ENCODE results near the gene RPS15.

DNA sequence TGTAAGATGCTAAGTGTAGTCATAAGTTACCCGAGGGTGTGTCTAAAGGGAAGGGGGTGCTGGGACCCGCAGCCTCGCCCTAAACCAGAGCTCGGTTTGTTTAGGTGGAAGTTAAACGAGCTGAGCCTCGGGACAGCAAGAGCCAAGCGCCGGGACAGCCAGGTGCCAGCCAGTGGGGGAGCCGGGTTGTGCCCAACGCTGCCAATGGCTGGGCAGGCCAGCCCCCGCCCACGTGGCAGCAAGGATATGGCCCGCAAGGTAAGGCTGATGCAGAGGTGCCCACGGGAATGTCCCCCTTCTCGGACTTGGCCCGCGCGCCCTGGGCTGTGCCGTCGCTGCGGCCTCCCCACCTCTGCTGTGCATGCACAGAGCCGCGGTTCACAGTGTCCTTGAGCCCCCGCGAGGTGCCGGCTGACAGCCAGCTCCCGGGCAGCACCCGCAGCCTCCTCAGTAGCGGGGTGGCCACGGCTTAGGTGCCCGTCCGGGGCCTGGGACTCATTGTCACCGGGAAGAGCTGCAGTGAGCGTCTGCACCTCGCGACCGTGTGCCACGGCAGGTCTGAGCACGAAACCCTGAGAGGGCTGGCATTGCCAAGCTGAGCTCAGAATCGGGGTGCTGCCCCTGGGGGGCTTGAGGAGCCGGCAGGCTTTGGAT lies 9.3 kb upstream of the RPS15 start:
- TF ChIP-seq EZH2phosphoT487 (IDR thresholded peaks at IDR 0.05) (no peak), EZH2 (IDR thresholded peaks at IDR 0.05) (no peak)
- TF ChIP-seq, protein P1, sequence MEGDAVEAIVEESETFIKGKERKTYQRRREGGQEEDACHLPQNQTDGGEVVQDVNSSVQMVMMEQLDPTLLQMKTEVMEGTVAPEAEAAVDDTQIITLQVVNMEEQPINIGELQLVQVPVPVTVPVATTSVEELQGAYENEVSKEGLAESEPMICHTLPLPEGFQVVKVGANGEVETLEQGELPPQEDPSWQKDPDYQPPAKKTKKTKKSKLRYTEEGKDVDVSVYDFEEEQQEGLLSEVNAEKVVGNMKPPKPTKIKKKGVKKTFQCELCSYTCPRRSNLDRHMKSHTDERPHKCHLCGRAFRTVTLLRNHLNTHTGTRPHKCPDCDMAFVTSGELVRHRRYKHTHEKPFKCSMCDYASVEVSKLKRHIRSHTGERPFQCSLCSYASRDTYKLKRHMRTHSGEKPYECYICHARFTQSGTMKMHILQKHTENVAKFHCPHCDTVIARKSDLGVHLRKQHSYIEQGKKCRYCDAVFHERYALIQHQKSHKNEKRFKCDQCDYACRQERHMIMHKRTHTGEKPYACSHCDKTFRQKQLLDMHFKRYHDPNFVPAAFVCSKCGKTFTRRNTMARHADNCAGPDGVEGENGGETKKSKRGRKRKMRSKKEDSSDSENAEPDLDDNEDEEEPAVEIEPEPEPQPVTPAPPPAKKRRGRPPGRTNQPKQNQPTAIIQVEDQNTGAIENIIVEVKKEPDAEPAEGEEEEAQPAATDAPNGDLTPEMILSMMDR (IDR thresholded peaks at IDR 0.05): no peak

Measured in neural progenitor cell (in vitro differentiated cells).